Neuronal stem cell (in vitro differentiated cells): Measurements from ENCODE around the gene SEC14L1.
"Not testable (repeated sequence)": the region's sequence is repeated elsewhere in the genome, so short reads cannot be mapped to it uniquely, and the experiment has no call there.

Experiments
- DNase-seq: peaks from one replicate; pipeline ENCODE4 v3.0.0-alpha.2; 2013; ENCODE audit warnings: low spot score
- H2AFZ ChIP-seq: one replicate; pipeline ENCODE4 v1.6.1; 2013; ENCODE audit warnings: mild to moderate bottlenecking, low read length, inconsistent platforms
- H2AK5ac ChIP-seq: 2 replicates; pipeline ENCODE4 v1.6.1; 2013; ENCODE audit warnings: low read depth, mild to moderate bottlenecking, inconsistent platforms, low read length, moderate library complexity, mixed read lengths
- H2BK120ac ChIP-seq: 2 replicates; pipeline ENCODE4 v1.6.1; 2013; ENCODE audit warnings: low read depth, mild to moderate bottlenecking, inconsistent platforms, low read length, moderate library complexity, mixed read lengths
- H2BK12ac ChIP-seq: one replicate; pipeline ENCODE4 v1.6.1; 2013; ENCODE audit warnings: low read length, inconsistent platforms
- H2BK15ac ChIP-seq: 2 replicates; pipeline ENCODE4 v1.6.1; 2013; ENCODE audit warnings: mild to moderate bottlenecking, low read length, inconsistent platforms, mixed read lengths
- H2BK5ac ChIP-seq: one replicate; pipeline ENCODE4 v1.6.1; 2013; ENCODE audit warnings: inconsistent platforms, mild to moderate bottlenecking, low read length, moderate library complexity
- H3K14ac ChIP-seq: one replicate; pipeline ENCODE4 v1.6.1; 2013; ENCODE audit warnings: low read length, inconsistent platforms
- H3K18ac ChIP-seq: 2 replicates; pipeline ENCODE4 v1.6.1; 2013; ENCODE audit warnings: low read length, inconsistent platforms
- H3K23ac ChIP-seq: 2 replicates; pipeline ENCODE4 v1.6.1; 2013; ENCODE audit warnings: low read depth, mild to moderate bottlenecking, mixed read lengths, low read length, inconsistent platforms; ENCODE audit not compliant: poor library complexity
- H3K27ac ChIP-seq: replicated peaks from 3 replicates; pipeline ENCODE4 v1.5.1; 2013; ENCODE audit warnings: low read length, inconsistent platforms
- H3K27me3 ChIP-seq, 3 experiments: 2 replicates each; pipeline ENCODE4 v1.6.1; 2013; ENCODE audit warnings: low read length in 3 of 3, mild to moderate bottlenecking in 2 of 3, inconsistent platforms in 1 of 3, low read depth in 1 of 3, mixed read lengths in 1 of 3, moderate library complexity in 1 of 3; ENCODE audit not compliant: control insufficient read depth in 3 of 3, insufficient read depth in 3 of 3
- H3K36me3 ChIP-seq, 2 donors: replicated peaks in 1 of 2; 2 replicates each; pipeline ENCODE4 v1.6.1; 2013; ENCODE audit warnings: low read length in 2 of 2; ENCODE audit not compliant: control insufficient read depth in 2 of 2, insufficient read depth in 2 of 2
- H3K4ac ChIP-seq: 2 replicates; pipeline ENCODE4 v1.6.1; 2013; ENCODE audit warnings: inconsistent platforms, mild to moderate bottlenecking, low read length, moderate library complexity
- H3K4me1 ChIP-seq, 2 donors: 1 replicate in 1 of 2; 2 replicates in 1 of 2; pipeline ENCODE4 v1.6.1; 2013; ENCODE audit warnings: low read length in 2 of 2, low read depth in 1 of 2; ENCODE audit not compliant: control insufficient read depth in 2 of 2, insufficient read depth in 1 of 2
- H3K4me2 ChIP-seq: one replicate; pipeline ENCODE4 v1.6.1; 2013; ENCODE audit warnings: mild to moderate bottlenecking, low read length, inconsistent platforms; ENCODE audit not compliant: insufficient read depth, poor library complexity, severe bottlenecking
- H3K4me3 ChIP-seq, 2 donors: 2 replicates each; pipeline ENCODE4 v1.5.1; 2013; ENCODE audit warnings: low read length in 2 of 2, mild to moderate bottlenecking in 2 of 2, inconsistent platforms in 1 of 2, moderate library complexity in 1 of 2
- H3K79me1 ChIP-seq: one replicate; pipeline ENCODE4 v1.6.1; 2013; ENCODE audit warnings: low read depth, mild to moderate bottlenecking, inconsistent platforms, low read length, moderate library complexity
- H3K9ac ChIP-seq: one replicate; pipeline ENCODE4 v1.6.1; 2013; ENCODE audit warnings: mild to moderate bottlenecking, low read depth, low read length, inconsistent platforms; ENCODE audit not compliant: poor library complexity
- H3K9me3 ChIP-seq, 2 donors: replicated peaks in 1 of 2; 2 replicates each; pipeline versions ENCODE3 to v1.6.1; 2013; ENCODE audit warnings: low read length in 2 of 2, mild to moderate bottlenecking in 2 of 2, inconsistent platforms in 1 of 2, low read depth in 1 of 2, mixed read lengths in 1 of 2, moderate library complexity in 1 of 2; ENCODE audit not compliant: control insufficient read depth in 2 of 2, insufficient read depth in 1 of 2
- H4K8ac ChIP-seq: one replicate; pipeline ENCODE4 v1.6.1; 2013; ENCODE audit warnings: low read depth, mild to moderate bottlenecking, inconsistent platforms, low read length, moderate library complexity
- H4K91ac ChIP-seq: one replicate; pipeline ENCODE4 v1.6.1; 2013; ENCODE audit warnings: low read length, low read depth, mild to moderate bottlenecking, inconsistent platforms; ENCODE audit not compliant: poor library complexity
- WGBS, 2 donors: extraction: QIAGEN DNeasy Blood & Tissue Kit; methylation state at CpG; one replicate each; pipeline ENCODE4 v1.1.7; 2013; ENCODE audit warnings: missing lambda C conversion rate in 2 of 2, mixed read lengths in 1 of 2; ENCODE audit not compliant: insufficient read length in 2 of 2, insufficient replicate concordance in 1 of 2; ENCODE audit errors: extremely low coverage in 2 of 2; 5-methylcytosine and 5-hydroxymethylcytosine counted together

SEC14L1 gene

DNA sequence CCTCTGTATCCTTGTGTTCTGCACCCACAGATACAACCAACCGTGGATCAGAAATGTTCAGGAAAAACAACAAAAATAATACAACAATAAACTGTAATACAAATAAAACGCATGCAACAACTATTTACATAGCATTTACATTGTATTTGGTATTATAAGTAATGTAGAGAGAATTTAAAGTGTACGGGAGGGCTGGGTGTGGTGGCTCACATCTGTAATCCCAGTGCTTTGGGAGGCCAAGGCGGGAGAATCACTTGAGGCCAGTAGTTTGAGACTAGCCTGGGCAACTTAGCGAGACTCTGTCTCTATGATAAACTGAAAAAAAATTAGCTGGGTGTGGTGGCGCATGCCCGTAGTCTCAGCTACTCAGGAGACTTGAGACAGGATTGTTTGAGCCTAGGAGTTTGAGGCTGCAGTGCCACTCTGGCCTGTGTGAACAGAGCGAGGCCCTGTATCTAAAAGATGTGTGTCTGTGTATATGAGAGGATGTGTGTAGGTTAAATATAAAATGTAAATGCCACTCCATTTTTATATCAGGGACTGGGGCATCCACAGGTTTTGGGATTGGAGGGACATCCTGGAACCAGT lies 13.3 kb downstream of the SEC14L1 start:
- H3K14ac ChIP-seq: no peak overlapping the region
- no peak overlapping the region for H3K23ac ChIP-seq
- H3K27me3 ChIP-seq: no peaks in the 10 kb centered on the region
- H2AK5ac ChIP-seq: no peak overlapping the region
- H2BK12ac ChIP-seq: no peak overlapping the region
- H3K79me1 ChIP-seq: peaks cover 4% of the 10 kb centered on the region
- no peak overlapping the region for H2AFZ ChIP-seq
- DNase-seq: no peak
- H3K9ac ChIP-seq: no peak overlapping the region
- no peak overlapping the region for H3K4ac ChIP-seq
- H4K8ac ChIP-seq: no peak overlapping the region
- no peak overlapping the region for H3K4me3 ChIP-seq
- no peak overlapping the region for H3K4me2 ChIP-seq
- peaks cover 5 to 13% of the 10 kb centered on the region in 2 donors for H3K4me1 ChIP-seq
- WGBS, 2 donors: no CpG with 5 or more reads among the region's 8 CpGs
- H3K27ac ChIP-seq: no peak overlapping the region
- no peak overlapping the region for H3K18ac ChIP-seq
- no peak overlapping the region for H2BK120ac ChIP-seq
- H2BK5ac ChIP-seq: no peak overlapping the region
- peaks cover 3 to 47% of the 10 kb centered on the region in 2 donors for H3K36me3 ChIP-seq
- no peak overlapping the region for H2BK15ac ChIP-seq
- no peak overlapping the region for H4K91ac ChIP-seq
- H3K9me3 ChIP-seq: no peaks in the 10 kb centered on the region

DNA sequence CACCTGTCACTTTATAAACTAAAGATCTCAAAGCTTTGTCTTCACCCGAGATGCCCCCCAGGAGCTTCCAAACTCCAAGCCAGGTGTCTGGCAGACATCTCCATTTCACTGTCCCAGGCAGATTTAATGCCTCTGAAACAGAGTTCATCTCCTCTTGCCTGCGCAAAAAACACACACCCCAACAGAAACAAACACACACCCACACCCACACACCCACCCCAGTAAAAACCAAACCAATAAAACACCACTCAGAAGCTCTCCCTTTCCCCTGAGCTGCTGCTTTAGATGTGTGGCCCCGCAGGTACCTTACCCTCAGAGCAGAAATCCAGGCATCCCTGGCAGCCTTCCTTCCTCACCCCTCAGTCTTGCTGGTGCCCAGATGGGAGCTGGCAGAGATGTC lies 14.4 kb downstream of the SEC14L1 start:
- peaks cover 2 to 37% of the 10 kb centered on the region in 2 donors for H3K36me3 ChIP-seq
- peaks cover 4% of the 10 kb centered on the region for H3K79me1 ChIP-seq
- DNase-seq: no peak
- H2BK12ac ChIP-seq: no peak overlapping the region
- H2BK15ac ChIP-seq: no peak overlapping the region
- peak overlapping the region; percentile 33 for H2BK5ac ChIP-seq
- H3K27me3 ChIP-seq: no peaks in the 10 kb centered on the region
- H4K8ac ChIP-seq: no peak overlapping the region
- no peak overlapping the region for H3K23ac ChIP-seq
- H3K9me3 ChIP-seq: no peaks in the 10 kb centered on the region
- H4K91ac ChIP-seq: no peak overlapping the region
- no peak overlapping the region for H3K9ac ChIP-seq
- no peak overlapping the region for H2BK120ac ChIP-seq
- H3K4me2 ChIP-seq: no peak overlapping the region
- H3K4ac ChIP-seq: no peak overlapping the region
- no peak overlapping the region for H3K18ac ChIP-seq
- no peak overlapping the region for H3K4me3 ChIP-seq
- H3K14ac ChIP-seq: no peak overlapping the region
- H3K4me1 ChIP-seq: peaks cover 8 to 11% of the 10 kb centered on the region in 2 donors
- H2AK5ac ChIP-seq: no peak overlapping the region
- no peak overlapping the region for H2AFZ ChIP-seq
- WGBS, 2 donors: no CpG with 5 or more reads among the region's 3 CpGs
- H3K27ac ChIP-seq: no peak overlapping the region

DNA sequence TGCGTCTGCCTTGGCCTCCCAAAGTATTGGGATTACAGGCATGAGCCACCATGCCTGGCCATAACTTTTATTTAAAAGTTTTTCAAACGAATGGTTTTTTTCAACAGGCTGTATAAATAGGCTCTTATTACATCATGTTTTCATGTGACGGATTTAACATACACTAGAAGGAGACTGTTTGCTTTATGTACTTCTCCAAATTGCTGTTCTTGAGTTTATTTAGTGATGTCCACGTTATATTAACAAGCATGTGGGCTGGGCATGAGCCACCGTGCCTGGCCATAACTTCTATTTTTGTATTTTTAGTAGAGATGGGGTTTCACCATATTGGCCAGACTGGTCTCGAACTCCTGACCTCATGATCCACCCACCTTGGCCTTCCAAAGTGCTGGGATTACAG lies 17.0 kb downstream of the SEC14L1 start:
- H3K4me2 ChIP-seq, H4K8ac ChIP-seq, H2BK120ac ChIP-seq, DNase-seq, H2BK15ac ChIP-seq, H3K27me3 ChIP-seq, H3K18ac ChIP-seq, H3K79me1 ChIP-seq, H2AFZ ChIP-seq, H4K91ac ChIP-seq, H3K9ac ChIP-seq, H2BK5ac ChIP-seq, H3K9me3 ChIP-seq, H2BK12ac ChIP-seq, H3K27ac ChIP-seq, H3K4ac ChIP-seq, H3K14ac ChIP-seq, H3K4me3 ChIP-seq, H2AK5ac ChIP-seq, H3K23ac ChIP-seq: not testable (repeated sequence)
- H3K36me3 ChIP-seq: peaks cover 2 to 17% of the 10 kb centered on the region in 2 donors
- H3K4me1 ChIP-seq: peaks cover 2 to 30% of the 10 kb centered on the region in 2 donors
- WGBS, 2 donors: no CpG with 5 or more reads among the region's 6 CpGs

DNA sequence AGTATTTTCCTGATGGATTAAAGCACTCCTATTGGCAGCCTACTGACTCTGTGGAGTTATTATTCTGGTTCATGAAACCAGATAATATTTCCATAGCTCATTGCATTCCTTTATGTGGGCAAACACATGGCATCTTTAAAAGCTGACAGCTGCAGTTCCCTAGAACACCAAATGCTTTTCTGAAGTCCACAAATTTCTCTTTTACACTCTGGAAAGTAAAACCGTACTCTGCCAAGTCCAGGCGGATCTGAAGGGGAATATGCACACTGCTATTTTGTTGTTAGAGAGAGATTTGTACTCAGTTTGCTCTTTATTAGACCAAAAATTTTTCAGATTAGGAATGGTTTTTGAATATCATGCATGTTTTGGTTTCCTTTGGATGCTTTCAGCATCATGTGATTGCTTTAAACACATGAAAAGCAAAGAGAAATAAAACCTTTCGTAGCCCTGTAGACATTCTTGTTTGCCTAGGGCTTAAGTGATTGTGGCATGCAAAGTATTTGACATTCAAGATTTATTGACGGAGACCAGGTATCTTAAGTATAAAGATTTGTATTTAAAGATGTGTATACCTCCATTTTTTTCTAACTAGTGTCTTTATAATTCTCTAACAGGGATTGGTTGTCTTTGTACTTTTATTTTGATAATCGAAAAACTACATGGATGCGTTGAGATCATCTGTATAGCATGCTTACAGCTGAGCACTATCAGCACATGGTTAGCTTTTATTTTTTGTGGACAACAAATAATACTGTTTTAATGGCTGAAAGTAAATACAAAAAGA lies 19.5 kb downstream of the SEC14L1 start:
- Histone ChIP-seq H3K27me3 (no peaks in the 10 kb centered on the region), H2BK120ac (no peak overlapping the region), H3K4me1 (peaks cover 18 to 51% of the 10 kb centered on the region in 2 donors), H4K8ac (no peak overlapping the region), H2AFZ (no peak overlapping the region), H3K18ac (no peak overlapping the region), H3K4me2 (no peak overlapping the region), H3K4me3 (no peak overlapping the region), H3K14ac (no peak overlapping the region), H2BK15ac (no peak overlapping the region), H3K9me3 (no peaks in the 10 kb centered on the region), H2BK12ac (no peak overlapping the region), H3K27ac (no peak overlapping the region), H3K4ac (no peak overlapping the region), H3K23ac (no peak overlapping the region), H3K79me1 (peaks cover 8% of the 10 kb centered on the region), H3K36me3 (peaks cover 2 to 12% of the 10 kb centered on the region in 2 donors), H4K91ac (no peak overlapping the region), H2AK5ac (no peak overlapping the region), H3K9ac (no peak overlapping the region), H2BK5ac (no peak overlapping the region)
- WGBS, 2 donors: no CpG with 5 or more reads among the region's 6 CpGs
- no peak for DNase-seq
